Activated CD4-positive, alpha-beta T cell treated with anti-CD3 and anti-CD28 coated beads, Interleukin-10, Interleukin-2, amounts not matched to agents 100 ng/mL and 50 ng/mL, durations not matched to agents 16 hours and 8 hours (primary cell): ENCODE results near the gene RPL12.
"Not testable (repeated sequence)": the region's sequence is repeated elsewhere in the genome, so short reads cannot be mapped to it uniquely, and the experiment has no call there.

Experiments used
- DNase-seq: peaks from one replicate; pipeline ENCODE4 v3.0.0-alpha.2; 2020

Gene RPL12

DNA sequence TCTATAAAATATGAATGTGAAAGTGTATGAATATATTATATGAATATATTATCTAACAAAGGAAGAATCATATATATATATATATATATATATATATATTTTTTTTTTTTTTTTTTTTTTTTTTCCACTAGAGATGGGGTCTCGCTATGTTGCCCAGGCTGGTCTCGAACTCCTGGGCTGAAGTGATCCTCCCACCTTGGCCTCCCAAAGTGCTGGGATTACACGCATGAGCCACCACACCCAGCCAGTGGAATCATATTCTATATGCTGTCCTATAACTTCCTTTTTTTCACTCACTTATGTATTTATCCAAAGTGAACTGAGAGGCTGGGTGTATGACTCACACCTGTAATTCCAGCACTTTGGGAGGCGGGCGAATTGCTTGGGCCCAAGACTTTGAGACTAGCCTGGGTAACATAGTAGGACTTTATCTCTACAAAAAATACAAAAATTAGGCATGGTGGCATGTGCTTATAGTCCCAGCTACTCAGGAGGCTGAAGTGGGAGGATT is 15.3 kb upstream of the RPL12 start:
- not testable (repeated sequence) for DNase-seq

DNA sequence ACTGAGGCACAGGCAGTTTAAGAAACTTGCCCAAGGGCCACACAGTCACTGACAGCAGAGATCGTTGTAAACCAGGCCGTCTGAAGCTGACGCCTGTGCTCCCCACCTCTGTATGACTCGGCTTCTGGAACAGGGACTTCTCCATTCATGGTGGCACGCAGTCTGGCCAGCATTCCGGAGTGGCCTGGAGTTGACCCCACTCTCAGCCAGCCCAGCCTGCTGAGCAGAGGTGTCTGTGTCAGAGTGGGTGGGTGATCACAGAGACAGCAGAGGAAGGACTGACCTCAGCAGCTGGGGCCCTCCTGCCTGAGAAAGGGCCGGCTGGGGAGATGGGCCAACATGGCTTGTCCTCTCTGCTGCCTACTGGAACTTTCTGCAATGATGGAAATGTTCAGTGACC is 12.7 kb upstream of the RPL12 start:
- DNase-seq, result no peak

DNA sequence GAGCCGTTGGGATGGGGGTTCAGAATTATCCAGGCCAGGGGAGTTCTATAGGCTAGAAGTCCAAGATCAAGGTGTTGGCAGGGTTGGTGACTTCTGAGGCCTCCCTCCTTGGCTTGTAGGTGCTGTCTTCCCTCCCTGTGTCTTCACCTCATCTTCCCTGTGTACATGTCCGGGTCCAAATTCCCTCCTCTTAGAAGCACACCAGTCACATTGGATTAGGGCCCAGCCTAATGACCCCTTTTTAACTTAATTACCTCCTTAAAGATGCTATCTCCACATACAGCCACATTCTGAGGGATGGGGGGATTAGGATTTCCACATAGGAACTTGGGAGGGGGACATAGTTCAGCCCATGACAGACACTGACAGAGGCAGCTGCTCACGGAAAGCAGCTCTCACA is 12.2 kb upstream of the RPL12 start:
- DNase-seq, result no peak

DNA sequence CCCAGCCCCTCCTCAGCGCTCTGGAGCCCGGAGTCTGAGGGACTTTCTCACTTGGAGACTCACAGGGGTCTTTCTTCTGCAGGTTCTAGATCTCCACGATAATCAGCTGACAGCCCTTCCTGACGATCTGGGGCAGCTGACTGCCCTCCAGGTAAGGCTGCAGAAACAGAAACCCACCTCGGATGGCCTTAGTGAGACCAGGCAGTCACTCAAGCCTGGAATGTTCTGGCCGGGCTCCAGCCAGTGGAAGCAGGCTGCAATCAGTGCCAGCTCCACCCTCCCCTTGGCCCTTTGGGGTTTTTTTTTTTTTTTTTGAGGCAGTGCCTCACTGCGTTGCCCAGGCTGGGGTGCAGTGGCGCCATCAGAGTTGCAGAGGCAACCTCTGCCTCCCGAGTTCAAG is 7.7 kb upstream of the RPL12 start:
- DNase-seq, result no peak

DNA sequence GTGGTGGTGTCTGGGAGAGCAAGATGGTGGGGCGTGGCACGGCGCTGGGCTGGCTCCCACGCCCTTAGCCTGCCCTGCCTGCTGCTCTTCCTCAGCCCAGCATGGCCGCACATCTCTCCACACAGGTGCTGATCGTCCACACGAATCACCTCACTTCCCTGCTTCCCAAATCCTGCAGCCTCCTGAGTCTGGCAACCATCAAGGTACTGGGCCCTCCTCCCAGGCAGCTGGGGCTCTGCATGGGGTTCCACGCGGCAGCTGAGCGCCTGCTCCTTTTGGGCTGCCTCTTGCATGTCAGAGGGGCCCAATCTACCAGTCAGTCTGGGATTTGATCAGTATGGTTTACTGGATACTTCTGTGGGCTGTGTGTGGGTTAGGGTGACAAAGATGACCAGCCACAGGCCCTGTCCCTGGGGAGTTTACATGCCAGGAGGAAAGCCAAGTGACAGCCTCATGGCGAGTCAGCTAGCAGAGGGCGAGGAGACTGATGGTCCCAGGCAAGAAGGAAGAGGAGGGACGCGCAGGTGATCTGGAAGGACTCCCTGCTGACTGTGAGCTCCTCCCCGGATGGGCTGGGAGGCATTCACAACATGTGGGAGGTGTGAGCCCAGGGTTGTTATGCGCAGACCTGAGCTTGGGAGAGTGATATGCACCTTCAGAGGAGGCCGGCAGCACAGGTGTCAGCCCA is 6.1 kb upstream of the RPL12 start:
- no peak for DNase-seq

DNA sequence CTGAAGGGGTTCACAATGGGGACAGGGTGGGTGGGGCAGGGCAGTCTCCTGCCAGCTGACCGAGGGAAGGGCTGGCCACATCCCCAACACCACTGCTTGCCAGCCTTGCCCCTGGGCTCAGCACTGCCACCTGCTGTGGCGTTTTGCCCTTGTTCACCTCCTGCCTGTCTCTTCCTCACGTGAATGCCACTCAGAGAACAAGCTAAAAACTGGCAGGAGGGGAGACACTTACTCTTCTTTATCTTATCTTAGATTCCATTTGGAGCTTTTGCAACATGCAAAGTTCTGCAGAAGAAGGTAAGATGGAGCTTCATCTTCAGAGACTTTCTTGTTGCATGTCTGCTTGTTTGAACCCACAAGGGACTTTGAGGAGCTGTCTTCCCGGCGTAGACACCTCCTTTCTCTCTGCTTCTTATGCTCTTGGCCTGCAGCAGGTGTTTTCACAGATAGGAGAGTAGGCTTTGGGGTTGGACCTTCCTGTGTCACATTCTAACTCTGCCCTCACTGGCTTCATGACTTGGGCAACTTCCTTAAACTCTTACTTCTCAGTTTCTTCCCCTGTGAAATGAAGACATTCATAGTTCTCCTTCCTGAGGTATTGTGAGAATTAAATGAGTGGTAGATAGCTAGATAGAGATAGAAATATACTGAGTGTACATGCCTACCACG is 4.3 kb upstream of the RPL12 start:
- DNase-seq, result peak; percentile 48

DNA sequence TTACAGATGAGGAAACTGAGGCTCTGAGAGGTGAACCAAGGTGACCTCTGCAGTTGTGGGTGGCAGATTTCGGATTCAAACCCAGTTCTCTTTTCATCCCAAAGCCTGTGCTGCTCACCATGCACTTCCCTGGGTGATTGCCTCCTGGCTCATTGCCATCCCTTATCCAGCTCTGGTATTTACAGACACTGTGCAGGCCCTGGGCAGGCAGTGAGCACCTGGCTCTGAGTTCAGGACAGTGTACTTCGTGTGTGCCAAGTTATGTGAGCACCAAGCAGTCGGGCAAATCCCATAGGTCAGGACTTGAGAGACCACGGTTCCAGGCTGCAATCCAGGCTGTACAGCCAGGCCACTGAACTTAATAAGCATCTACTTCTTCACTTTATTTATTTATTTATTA is 1.5 kb upstream of the RPL12 start:
- no peak for DNase-seq

DNA sequence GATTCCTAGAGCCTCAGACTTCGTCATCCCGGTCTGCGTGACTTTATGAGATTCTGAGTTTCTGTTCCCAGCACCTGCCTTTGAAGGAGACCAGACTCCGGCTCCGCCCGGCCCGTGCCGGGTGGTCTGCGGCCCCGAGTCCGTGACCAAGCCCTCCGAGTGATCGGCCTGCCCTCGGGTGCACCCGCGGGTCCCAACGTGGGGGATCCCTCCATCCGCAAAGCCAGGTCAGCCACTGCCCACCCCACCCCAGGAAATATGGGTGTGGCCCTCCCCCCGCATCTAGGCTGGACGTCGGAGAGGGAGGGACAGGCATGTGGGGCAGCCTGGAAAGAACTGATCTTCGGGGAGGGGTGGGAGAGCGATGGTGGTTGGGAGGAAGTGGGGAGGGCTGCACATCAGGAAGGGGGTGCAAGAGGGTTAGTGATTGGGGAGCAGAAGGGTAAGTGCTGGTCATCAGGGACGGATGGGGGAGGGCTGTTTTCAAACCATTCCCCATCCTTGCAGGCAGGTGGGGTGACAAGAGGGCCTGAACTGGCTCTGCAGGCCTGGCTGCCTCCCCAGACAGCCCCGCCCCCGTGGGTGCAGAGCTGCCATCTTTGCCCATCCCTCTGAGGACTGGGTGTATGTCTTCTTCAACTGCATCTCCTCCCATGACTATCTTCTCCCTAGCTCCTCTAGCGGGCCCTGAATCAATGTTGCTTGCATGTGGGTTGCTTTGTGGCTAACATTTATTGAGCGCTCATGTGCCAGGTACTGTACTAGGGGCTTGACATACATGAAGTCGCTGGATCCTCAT is 851 bp upstream of the RPL12 start:
- DNase-seq, result peak; percentile 80

DNA sequence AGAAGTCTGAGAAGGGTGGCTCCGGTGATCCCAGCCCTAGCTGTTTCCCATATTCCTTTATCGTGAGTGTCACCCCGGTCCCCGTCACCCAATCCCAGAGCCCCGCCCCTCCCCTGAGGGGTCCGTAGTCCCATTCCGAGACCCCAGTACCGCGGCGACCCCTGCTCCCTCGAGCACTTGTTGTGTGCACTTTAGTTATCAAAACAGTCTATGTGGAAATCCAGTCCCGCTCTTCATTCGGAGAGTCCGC is 327 bp upstream of the RPL12 start:
- DNase-seq, result no peak

DNA sequence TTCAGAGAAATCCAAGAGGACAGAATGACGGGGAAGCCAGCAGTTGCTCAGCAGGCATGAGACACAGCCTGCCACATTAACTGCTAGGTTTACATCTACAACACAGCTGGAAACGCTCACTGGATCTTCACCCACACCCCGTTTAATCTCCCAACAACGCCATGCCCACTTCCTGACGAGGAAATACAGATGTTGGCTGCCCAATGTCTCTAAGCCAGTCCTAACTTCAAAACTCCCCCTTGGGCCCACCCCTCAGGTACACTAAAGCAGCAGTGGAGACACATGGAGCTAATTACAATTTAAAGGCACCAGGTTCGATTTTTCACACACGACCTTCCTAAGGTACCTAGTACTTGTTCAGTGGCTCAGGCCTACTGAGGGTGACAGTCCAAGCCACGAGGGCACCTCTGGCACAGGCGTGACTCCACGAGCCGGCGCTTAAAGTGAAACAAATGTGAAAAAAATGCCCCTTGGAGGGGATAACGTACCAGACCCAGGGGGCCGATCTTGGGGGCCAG is 904 bp downstream of the RPL12 start:
- DNase-seq, result peak; percentile 39

DNA sequence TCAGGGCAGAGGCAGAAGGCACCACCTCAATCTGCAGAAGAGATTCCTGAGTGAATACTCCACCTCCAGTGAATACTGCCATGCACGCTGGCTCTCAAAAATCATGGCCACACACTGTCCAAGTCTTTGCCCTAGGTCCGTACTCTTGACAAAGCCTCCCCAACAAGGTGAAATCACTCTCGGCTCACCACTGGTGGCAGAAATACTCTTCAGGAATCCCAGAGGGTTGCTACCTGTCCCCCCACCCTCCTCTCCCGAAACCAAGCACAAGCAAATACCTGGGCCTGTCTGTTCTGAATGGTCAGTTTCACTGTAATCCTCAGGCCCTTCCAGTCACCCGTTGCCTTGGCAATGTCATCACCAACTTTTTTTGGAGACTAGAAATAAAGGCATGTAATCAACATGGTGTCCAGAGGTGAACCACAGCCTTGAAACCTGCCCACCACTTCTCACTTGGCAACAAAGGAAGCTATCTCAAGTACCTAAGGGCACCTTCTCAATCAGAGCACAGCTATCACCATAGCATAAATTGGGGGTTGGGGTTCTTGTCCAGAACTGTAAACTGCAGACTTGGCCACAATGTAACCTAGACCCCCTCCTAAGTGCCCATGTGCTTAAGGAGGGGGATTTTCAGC is 1.8 kb downstream of the RPL12 start:
- peak; percentile 29 for DNase-seq

DNA sequence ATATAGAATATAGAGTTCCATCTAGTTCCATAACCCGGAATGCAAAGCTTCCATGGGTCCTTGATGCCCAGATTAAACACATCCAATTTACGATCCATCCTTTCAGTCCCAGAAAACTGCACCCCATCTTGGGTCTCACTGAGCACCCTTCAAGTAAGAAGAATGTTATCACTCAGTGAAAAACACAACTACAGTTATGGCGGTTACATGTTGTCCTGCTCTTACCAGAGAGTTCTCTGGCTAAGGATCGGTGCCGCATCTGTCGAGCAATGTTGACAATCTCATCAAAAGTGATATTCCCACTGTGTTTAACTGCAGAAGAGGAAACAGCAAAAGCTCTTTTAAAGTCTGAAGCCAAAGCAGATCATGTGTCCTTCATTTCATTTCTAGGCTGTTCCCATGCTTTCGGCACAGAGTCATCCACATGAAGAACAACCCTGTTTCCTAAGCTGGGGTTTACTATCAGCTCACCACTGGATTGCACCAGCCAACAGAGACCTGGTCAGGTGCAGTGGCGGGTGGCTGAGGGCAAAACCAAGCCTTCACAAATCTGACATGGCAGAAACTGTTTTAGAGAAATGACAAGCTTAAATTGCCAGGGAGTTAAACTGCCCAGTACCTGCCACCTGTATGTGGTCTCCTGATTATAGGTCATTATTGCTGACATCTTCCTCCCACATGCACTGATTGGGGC is 2.9 kb downstream of the RPL12 start:
- peak; percentile 21 for DNase-seq

DNA sequence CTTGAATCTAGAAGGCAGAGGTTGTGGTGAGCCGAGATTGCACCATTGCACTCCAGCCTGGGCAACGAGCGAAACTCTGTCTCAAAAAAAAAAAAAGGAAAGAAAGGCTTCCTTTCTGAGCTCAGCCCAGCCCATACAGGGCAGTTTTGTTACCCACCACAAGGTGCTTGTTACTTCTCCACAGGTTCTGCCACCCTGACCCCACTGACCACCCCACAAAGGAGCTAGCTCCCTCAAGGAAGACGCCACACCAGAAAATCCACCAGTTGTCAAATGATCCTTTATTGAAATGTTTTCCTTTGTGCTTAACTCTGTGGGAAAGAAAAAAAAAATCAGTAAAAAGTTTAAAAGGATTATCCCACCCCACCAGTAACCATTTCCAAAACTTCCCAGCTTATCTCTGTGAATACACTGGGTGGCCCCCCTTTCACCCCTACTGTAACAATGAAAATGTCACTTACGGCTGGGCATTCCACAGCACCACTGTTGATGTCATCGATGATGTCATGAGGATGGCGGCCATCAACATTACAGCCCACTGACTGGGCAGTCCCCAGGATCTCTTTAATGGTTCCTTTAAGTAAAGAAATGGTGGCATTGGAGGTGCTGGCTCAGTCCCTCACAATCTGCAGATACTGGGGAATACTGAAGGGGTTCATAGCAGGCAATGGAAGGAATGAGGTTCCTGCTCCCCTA is 3.6 kb downstream of the RPL12 start:
- peak; percentile 18 for DNase-seq

DNA sequence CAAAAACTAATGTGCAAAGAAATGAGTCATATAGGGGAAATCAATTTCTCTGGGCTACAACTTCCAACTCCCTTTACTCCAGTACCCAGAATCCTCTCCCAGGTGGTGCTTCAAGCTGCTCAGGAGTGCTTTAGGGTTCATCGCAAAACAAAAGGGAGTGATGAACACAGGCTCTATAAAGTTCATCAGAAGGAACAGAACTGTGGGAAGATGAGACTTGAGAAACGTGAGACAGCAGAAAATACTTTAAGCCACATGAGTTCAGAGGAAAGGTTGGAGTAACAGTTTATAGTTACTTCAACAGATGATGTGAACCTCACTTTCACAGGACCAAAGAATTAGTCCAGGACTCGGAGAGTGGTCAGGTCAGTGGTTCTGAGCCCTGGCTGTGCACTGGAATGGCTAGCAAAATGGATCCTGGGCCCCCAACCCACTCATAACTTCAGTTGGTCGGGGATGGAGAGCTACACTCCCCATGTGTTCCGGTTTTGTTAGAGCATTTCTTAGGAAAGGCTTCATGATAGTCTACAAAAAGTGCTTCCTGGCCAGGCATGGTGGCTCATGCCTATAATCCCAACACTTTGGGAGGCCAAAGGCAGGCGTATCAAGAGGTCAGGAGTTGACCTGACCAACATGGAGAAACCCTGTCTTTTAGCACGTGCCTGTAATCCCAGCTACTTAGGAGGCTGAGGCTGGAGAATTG is 4.3 kb downstream of the RPL12 start:
- no peak for DNase-seq

DNA sequence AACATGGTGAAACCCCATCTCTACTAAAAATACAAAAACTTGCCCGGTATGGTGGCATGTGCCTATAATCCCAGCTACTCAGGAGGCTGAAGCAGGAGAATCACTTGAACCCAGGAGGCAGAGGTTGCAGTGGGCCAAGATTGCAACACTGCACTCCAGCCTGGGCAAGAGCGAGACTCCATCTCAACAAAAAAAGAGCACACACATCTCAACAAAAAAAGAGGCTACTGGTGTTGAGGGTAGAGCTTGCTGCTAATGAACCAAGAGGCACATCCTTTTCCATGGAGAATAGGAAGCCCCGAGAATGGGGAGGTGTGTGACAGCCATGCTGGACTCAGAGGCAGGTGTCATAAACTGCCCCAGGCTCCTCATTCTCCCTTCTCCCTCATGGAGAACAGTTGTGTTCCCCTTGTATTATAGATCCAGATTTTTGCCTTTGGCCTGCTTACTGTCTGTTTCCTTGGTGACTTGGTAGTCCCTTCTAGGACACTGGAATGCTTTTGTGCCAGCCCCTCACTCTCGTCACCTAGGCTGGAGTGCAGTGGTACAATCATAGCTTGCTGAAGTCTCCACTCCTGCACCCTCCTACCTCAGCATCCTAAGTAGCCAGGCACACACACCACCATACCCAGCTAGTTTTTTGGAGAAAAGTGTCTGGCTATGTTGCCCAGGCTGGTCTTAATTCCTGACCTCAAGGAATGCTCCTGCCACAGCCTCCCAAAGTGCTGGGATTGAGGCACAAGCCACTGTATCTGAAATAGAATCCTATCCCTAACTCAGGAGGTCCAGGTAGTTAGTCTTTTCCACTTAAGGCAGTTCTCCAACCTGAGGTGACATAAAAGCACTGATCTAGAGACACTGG is 5.1 kb downstream of the RPL12 start:
- DNase-seq, result peak; percentile 48

DNA sequence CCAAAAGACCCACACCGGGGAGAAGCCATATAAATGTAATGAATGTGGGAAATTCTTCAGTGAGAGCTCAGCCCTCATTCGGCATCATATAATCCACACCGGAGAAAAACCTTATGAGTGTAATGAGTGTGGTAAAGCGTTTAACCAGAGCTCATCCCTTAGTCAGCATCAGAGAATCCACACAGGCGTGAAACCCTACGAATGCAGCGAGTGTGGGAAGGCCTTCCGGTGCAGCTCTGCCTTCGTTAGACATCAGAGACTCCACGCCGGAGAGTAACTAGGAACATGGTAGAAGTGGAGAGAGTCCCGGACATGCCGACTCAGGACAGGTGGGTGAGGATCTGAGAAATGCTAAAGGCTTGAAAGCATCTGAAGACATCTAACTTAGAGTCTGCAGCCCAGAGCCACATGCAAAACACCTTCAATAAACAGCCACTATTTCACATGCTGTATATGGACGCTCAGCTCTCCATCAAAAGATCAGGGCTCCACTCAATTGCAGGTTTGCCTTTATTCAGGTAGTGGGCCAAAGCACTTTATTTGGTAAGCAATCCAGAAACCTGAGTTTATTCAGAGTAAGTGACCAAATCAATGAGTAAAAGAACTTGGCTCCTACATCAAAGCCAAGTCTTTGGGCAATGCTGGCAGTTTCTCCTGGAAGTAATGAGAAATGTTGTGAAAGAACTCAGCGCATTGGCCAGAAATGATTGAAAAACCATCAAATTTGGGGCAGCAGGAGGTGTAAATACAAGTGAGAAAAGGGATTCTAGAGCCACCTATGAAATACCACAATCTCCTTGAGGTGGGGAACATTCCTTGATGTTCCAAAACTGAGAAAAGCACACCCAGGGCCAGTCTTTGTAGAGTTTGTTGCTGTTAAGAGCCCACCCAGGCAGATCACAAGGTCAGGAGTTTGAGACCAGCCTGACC is 6.0 kb downstream of the RPL12 start:
- DNase-seq, result peak; percentile 44

DNA sequence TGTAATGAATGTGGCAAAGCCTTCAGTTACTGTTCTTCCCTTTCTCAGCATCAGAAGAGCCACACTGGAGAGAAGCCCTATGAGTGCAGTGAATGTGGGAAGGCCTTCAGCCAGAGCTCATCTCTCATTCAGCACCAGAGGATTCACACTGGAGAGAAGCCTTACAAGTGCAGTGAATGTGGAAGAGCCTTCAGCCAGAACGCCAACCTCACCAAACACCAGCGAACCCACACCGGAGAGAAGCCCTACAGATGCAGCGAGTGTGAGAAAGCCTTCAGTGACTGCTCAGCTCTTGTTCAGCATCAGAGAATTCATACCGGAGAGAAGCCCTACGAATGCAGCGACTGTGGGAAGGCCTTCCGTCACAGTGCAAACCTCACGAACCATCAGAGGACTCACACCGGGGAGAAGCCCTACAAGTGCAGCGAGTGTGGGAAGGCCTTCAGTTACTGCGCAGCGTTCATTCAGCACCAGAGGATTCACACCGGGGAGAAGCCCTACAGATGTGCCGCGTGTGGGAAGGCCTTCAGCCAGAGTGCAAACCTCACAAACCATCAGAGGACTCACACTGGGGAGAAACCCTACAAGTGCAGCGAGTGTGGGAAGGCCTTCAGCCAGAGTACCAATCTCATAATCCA is 6.8 kb downstream of the RPL12 start:
- DNase-seq, result peak; percentile 41

DNA sequence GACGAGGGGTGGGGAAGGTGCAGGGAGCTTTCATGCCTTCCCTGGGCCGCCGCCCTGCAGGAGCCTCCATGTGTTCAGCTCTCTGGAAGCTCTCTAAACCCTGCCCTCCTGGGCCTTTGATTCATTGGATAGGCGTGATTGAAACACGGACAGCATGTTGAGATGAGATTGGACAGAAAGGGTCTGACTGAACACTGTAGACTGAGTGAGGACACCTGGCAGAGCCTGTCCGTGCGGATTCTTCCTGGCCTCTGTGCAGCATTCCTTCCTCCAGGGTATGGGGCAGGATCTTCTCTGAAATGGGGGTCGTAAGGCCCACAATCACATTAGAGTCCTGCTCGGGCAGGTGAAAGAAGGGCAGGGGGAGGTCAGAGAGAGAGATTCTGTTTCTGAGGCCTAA is 12.8 kb downstream of the RPL12 start:
- DNase-seq, result no peak
